Breast epithelium (tissue), 4 donors: ENCODE data around the gene PCBP3. TPM values are rescaled to one million over a fixed set of nuclear protein-coding genes. Genes with fewer than 3 reads are reported as not detected.
A peak's percentile ranks its signal among the peaks of the same experiment; 100 is the strongest.

Experiments used
- DNase-seq, 2 donors: peaks; one replicate each; pipeline ENCODE4 v3.0.0-alpha.2; 2019; ENCODE audit warnings: low spot score in 2 of 2
- H3K27ac ChIP-seq, 2 donors: fragments of 200-600 bp; sonication (generic) in 1 of 2; one replicate each; pipeline ENCODE4 v1.5.1; 2016 to 2019; ENCODE audit warnings: mild to moderate bottlenecking in 1 of 2
- H3K27me3 ChIP-seq, 2 donors: fragments of 200-600 bp; sonication (generic) in 1 of 2; one replicate each; pipeline versions ENCODE4 v1.5.1 to v1.6.0; 2017 to 2019; ENCODE audit warnings: control low read depth in 1 of 2, mild to moderate bottlenecking in 1 of 2
- H3K36me3 ChIP-seq: fragments of 200-600 bp; one replicate; pipeline ENCODE4 v1.5.1; 2019
- H3K4me1 ChIP-seq, 2 donors: fragments of 200-600 bp; sonication (generic); one replicate each; pipeline ENCODE4 v1.5.1; 2016 to 2019; ENCODE audit warnings: control low read depth in 1 of 2
- H3K4me3 ChIP-seq, 3 donors: fragments of 200-600 bp; sonication (generic); 1 replicate in 2 of 3; 2 replicates in 1 of 3; pipeline ENCODE4 v1.5.1; 2016 to 2019; ENCODE audit warnings: mild to moderate bottlenecking in 3 of 3, moderate library complexity in 2 of 3
- H3K9me3 ChIP-seq, 2 donors: fragments of 200-600 bp; sonication (generic) in 1 of 2; one replicate each; pipeline ENCODE4 v1.5.1; 2016 to 2019; ENCODE audit warnings: control low read depth in 1 of 2
- CTCF ChIP-seq, 3 donors: fragments of 450-650 bp; IDR thresholded peaks; one replicate each; pipeline ENCODE4 v1.5.1; 2016 to 2017; ENCODE audit warnings: antibody characterized with exemption in 3 of 3, mild to moderate bottlenecking in 3 of 3, moderate library complexity in 3 of 3
- POLR2A ChIP-seq: fragments of 450-650 bp; IDR thresholded peaks from one replicate; pipeline ENCODE4 v1.6.1; 2016; ENCODE audit warnings: antibody characterized with exemption, mild to moderate bottlenecking, moderate library complexity
- POLR2AphosphoS5 ChIP-seq, 3 donors: sonication (generic); formaldehyde crosslinking; IDR thresholded peaks; one replicate each; pipeline ENCODE4 v1.6.1; 2017; ENCODE audit warnings: antibody characterized with exemption in 3 of 3
- intact Hi-C: fragments of 100-400 bp; cut with DNase I; formaldehyde crosslinking; loops from one replicate; pipeline ENCODE4 v1.15.1; 2023; ENCODE audit warnings: low total_unique reads
- total RNA-seq, 3 donors: library from RNA; depleted of rRNA; stranded (reverse); fragments of >200 nt; gene quantifications; one replicate each; pipeline ENCODE4 v1.1.0, GENCODE V29; 2016

PCBP3 gene
- total RNA-seq, 3 donors from 2014 or later, result 3.4 to 13.8 (median 4.6) TPM

- Histone ChIP-seq H3K9me3 (peaks cover 7 to 9% of the 10 kb centered on the region in 2 donors), H3K4me3 (no peak overlapping the region), H3K36me3 (no peaks in the 10 kb centered on the region), H3K27me3 (no peaks in the 10 kb centered on the region), H3K27ac (no peak overlapping the region), H3K4me1 (no peaks in the 10 kb centered on the region)
- intact Hi-C loops, result no loop called here
- no peak for TF ChIP-seq POLR2AphosphoS5 (IDR thresholded peaks at IDR 0.05)
- no peak for TF ChIP-seq CTCF (IDR thresholded peaks at IDR 0.05)
- no peak for TF ChIP-seq POLR2A
- no peak for DNase-seq
Observed at GRCh38 chr21:45963232-45963570, 319.7 kb downstream of the PCBP3 start.

- Histone ChIP-seq H3K9me3 (peaks cover 7 to 9% of the 10 kb centered on the region in 2 donors), H3K27ac (no peak overlapping the region), H3K4me3 (no peak overlapping the region), H3K4me1 (no peaks in the 10 kb centered on the region), H3K27me3 (no peaks in the 10 kb centered on the region), H3K36me3 (no peaks in the 10 kb centered on the region)
- TF ChIP-seq CTCF (IDR thresholded peaks at IDR 0.05) (no peak), POLR2AphosphoS5 (IDR thresholded peaks at IDR 0.05) (no peak), POLR2A (no peak)
- no peak for DNase-seq
- intact Hi-C loops, result no loop called here
Observed at GRCh38 chr21:45964649-45965048, 321.1 kb downstream of the PCBP3 start.

- Histone ChIP-seq H3K27me3 (no peaks in the 10 kb centered on the region), H3K36me3 (no peaks in the 10 kb centered on the region)
- DNase-seq, result no peak
Observed at GRCh38 chr21:45965084-45965809, 321.7 kb downstream of the PCBP3 start.

GRCh38 chr21:45966791-45967394, 323.4 kb downstream of the PCBP3 start:
- Histone ChIP-seq H3K4me1 (no peaks in the 10 kb centered on the region), H3K36me3 (no peaks in the 10 kb centered on the region), H3K27ac (no peak overlapping the region), H3K9me3 (peaks cover 5 to 7% of the 10 kb centered on the region in 2 donors), H3K4me3 (no peak overlapping the region), H3K27me3 (no peaks in the 10 kb centered on the region)
- intact Hi-C loops, result no loop called here
- DNase-seq, result no peak
- TF ChIP-seq POLR2A (no peak), CTCF (IDR thresholded peaks at IDR 0.05) (no peak), POLR2AphosphoS5 (IDR thresholded peaks at IDR 0.05) (no peak)

More at GRCh38 chr21:45965084-45965809, 321.7 kb downstream of the PCBP3 start:
- H3K4me3 ChIP-seq, result no peak overlapping the region
- no peaks in the 10 kb centered on the region for H3K4me1 ChIP-seq
- H3K9me3 ChIP-seq, result peaks cover 7 to 9% of the 10 kb centered on the region in 2 donors
- TF ChIP-seq CTCF (IDR thresholded peaks at IDR 0.05), result no peak
- no peak for TF ChIP-seq POLR2A
- no peak for TF ChIP-seq POLR2AphosphoS5 (IDR thresholded peaks at IDR 0.05)
- no peak overlapping the region for H3K27ac ChIP-seq
- intact Hi-C loops, result no loop called here

GRCh38 chr21:45969921-45970673, 326.6 kb downstream of the PCBP3 start:
- Histone ChIP-seq H3K36me3 (no peaks in the 10 kb centered on the region), H3K4me1 (peaks cover 16 to 21% of the 10 kb centered on the region in 2 donors), H3K4me3 (no peak overlapping the region), H3K9me3 (no peaks in the 10 kb centered on the region), H3K27me3 (no peaks in the 10 kb centered on the region), H3K27ac (peak overlapping the region in 1 of 2 donors; percentile 99)
- intact Hi-C loops, result no loop called here
- TF ChIP-seq CTCF (IDR thresholded peaks at IDR 0.05) (no peak), POLR2AphosphoS5 (IDR thresholded peaks at IDR 0.05) (no peak), POLR2A (no peak)
- no peak for DNase-seq
